Upper lobe of left lung (tissue), 4 donors: Measurements from ENCODE around the gene COTL1.
"Not testable (repeated sequence)": the region's sequence is repeated elsewhere in the genome, so short reads cannot be mapped to it uniquely, and the experiment has no call there.

Experiments used
- POLR2A ChIP-seq, 4 donors: fragments of 450-650 bp; IDR thresholded peaks; one replicate each; pipeline ENCODE4 v1.5.1; 2016 to 2017; ENCODE audit warnings: antibody characterized with exemption in 4 of 4, mild to moderate bottlenecking in 2 of 4
- POLR2AphosphoS5 ChIP-seq, 2 donors: sonication (generic); formaldehyde crosslinking; IDR thresholded peaks; one replicate each; pipeline ENCODE4 v1.5.1; 2017; ENCODE audit warnings: antibody characterized with exemption in 2 of 2
- TF ChIP-seq, protein P1 (sequence below), 6 experiments: fragments of 450-650 bp in 4 of 6; fragments of 200-600 bp in 2 of 6; sonication (generic) in 2 of 6; IDR thresholded peaks; one replicate each; pipeline ENCODE4 v1.5.1; 2016 to 2019; ENCODE audit warnings: antibody characterized with exemption in 6 of 6

DNA sequence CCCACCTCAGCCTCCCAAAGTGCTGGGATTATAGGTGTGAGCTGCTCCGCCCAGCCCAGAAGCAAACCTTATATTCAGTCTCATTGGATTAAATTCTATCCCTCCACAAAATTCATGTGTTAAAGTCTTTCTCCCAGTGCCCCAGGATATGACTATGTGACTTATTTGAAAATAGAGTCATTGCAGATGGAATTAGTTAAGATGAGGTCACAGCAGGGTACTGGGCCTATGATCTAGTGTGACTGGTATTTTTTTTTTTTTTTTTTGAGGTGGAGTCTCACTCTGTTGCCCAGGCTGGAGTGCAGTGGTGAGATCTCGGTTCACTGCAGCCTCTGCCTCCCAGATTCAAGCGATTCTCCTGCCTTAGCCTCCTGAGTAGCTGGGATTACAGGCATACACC lies 99.7 kb downstream of the COTL1 start:
- TF ChIP-seq, protein P1, sequence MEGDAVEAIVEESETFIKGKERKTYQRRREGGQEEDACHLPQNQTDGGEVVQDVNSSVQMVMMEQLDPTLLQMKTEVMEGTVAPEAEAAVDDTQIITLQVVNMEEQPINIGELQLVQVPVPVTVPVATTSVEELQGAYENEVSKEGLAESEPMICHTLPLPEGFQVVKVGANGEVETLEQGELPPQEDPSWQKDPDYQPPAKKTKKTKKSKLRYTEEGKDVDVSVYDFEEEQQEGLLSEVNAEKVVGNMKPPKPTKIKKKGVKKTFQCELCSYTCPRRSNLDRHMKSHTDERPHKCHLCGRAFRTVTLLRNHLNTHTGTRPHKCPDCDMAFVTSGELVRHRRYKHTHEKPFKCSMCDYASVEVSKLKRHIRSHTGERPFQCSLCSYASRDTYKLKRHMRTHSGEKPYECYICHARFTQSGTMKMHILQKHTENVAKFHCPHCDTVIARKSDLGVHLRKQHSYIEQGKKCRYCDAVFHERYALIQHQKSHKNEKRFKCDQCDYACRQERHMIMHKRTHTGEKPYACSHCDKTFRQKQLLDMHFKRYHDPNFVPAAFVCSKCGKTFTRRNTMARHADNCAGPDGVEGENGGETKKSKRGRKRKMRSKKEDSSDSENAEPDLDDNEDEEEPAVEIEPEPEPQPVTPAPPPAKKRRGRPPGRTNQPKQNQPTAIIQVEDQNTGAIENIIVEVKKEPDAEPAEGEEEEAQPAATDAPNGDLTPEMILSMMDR (IDR thresholded peaks at IDR 0.05) = not testable (repeated sequence)
- not testable (repeated sequence) for TF ChIP-seq POLR2AphosphoS5, POLR2A (IDR thresholded peaks at IDR 0.05)
